H54 (cell line): ENCODE measurements around the gene MTHFR.

Source experiments
- DNase-seq: peaks from one replicate; pipeline ENCODE4 v3.0.0; 2011; ENCODE audit warnings: low spot score, mixed read lengths; ENCODE audit not compliant: insufficient read length
- FAIRE-seq: peaks from 3 replicates; lab custom pipeline; 2011; peaks lifted over from hg19 to GRCh38; lab: Jason Lieb, UNC
- POLR2A ChIP-seq: IDR thresholded peaks from 2 replicates; pipeline ENCODE4 v1.6.1; 2011; ENCODE audit warnings: low read depth, mild to moderate bottlenecking, low read length

Gene MTHFR

DNA sequence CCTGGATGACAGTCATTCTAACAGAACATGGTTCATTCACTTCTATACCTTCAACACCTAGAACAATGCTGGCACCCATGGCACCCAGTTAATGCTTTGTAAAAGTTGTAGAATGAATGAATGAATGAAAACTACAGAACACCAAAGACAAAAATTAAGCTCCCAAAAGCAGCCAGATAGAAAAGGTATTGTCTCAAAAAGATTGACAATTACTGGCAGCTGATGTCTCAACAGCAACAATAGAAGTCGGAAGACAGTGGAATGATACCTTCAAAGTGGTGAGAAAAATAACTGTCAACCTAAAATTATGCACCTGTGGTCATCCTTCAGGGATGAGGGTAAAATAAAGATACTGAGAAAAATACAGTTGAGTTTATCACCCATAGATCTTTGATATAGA is 48.7 kb downstream of the MTHFR start:
- no peak for TF ChIP-seq POLR2A
- no peak for FAIRE-seq
- DNase-seq, result no peak

DNA sequence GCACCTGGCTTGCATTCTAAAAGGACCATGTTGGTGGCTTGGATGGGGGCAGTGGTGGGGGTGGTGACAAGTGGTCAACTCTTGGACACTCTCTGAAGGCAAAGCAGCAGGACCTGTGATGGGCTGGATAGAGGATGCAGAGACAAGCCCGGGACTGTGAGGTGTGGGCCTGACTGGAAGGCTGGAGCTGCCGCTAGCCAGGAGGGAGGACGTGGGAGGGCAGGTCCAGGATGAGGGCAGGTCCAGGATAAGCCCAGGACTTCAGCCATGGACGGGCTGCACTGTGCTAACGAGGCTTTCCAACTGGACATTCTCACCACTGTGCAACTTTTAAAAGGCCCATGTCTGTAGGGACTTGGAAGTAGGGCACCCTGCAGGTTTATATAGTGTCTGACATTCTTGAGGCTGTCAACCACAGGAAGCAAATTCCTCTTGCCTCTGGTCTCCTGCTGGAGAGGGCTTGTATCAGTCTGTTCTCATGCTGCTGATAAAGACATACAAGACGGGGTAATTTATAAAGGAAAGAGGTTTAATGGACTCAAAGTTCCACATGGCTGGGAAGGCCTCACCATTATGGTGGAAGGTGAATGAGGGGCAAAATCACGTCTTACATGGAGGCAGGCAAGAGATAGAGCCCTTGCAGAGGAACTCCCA is 52.1 kb downstream of the MTHFR start:
- DNase-seq (no peak), FAIRE-seq (no peak)
- no peak for TF ChIP-seq POLR2A

DNA sequence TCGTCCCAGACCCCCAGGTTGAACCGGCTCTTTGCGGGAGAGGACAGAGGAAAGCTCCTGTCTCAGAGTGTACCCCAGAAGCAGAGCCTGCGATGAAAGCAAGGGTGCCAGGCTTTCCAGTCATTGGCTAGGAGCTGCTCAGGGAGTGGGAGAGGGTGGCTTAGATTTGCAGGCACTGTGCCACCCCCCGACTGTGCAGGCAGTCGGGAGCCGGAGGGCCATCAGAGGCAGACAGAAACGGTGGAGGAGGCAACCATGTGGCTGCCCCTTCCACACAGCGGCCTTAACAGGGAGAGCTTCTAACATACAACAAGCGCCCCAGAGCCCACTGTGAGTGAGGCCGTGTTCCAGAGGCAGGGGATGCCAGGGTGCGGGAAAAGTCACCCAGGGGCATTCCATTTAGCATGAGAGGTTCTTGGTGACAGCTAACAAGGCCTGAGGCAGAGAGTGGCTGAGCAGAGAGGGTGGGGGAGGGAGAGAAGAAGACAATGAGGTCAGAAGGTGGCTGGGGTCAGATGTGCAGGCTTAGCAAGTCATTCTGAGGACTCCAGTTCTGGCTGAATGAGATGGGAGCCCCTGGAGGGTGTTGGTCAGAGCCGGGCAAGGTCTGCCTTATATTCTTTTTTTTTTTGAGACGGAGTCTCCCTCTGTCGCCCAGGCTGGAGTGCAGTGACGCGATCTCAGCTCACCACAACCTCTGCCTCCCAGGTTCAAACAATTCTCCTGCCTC is 53.2 kb downstream of the MTHFR start:
- DNase-seq (no peak), FAIRE-seq (no peak)
- no peak for TF ChIP-seq POLR2A

DNA sequence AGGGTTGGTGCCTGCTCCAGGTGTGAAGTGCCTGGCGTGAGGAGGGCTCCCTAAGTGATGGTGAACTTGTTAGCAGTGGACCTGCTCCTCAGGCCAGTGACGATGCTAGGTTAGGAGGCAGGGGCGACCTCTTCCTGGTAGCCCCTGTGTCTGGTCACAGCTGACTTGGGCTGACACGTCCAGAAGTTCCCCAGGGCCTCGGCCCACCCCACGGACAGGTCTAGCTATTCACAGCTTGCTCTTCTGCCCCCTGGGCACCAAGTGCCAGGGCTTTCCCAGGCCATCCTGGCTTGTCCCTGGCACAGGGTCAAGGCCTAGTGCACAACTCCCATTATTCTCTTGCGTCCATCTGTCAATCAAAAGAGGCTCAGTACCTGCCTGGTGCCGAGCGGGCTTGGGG is 54.7 kb downstream of the MTHFR start:
- FAIRE-seq, result no peak

DNA sequence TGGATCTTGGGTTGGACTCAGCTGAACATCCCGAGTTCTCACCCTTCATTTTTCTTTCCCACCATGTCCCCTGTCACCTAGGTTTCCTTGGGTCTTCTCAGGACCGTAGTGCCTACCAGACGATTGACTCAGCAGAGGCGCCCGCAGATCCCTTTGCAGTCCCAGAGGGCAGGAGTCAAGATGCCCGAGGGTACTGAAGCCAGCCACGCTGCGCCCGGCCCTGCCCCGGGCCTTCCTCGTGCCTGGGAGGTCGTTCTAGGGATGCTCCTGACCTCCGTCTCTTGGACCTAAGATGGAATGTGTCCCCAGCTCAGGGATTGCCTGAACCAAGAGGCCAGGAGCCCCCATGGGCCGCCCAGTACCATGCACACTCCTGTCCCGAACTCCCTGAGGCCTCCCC is 55.8 kb downstream of the MTHFR start:
- FAIRE-seq, result no peak
- TF ChIP-seq POLR2A, result no peak
- no peak for DNase-seq

More for the DNA sequence above, 54.7 kb downstream of the MTHFR start:
- no peak for TF ChIP-seq POLR2A
- no peak for DNase-seq

DNA sequence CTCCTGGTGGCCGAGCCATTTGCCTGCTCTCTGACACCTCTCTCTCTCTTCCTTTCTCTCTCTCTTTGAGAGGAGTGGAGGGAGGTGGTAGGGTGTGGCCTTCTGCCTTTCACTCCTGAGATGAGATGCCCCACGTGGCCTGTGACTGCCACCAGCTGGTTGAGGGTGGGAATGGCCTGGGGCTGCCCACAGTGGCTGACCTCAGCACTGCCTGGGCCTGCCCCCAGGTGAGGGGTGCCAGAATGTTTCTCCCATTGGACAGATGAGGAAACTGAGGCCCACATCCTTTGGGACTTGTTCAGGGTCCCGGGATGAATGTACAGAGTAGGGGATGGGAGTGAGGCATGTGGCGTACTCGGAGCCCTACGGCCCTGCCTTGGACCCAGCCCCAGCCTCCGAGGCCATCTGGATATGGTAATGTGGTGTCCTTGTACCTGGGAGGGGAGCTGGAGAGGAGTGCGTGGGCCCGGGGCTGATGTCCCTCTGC is 56.5 kb downstream of the MTHFR start:
- peak; percentile 76 for DNase-seq
- no peak for FAIRE-seq
- no peak for TF ChIP-seq POLR2A

DNA sequence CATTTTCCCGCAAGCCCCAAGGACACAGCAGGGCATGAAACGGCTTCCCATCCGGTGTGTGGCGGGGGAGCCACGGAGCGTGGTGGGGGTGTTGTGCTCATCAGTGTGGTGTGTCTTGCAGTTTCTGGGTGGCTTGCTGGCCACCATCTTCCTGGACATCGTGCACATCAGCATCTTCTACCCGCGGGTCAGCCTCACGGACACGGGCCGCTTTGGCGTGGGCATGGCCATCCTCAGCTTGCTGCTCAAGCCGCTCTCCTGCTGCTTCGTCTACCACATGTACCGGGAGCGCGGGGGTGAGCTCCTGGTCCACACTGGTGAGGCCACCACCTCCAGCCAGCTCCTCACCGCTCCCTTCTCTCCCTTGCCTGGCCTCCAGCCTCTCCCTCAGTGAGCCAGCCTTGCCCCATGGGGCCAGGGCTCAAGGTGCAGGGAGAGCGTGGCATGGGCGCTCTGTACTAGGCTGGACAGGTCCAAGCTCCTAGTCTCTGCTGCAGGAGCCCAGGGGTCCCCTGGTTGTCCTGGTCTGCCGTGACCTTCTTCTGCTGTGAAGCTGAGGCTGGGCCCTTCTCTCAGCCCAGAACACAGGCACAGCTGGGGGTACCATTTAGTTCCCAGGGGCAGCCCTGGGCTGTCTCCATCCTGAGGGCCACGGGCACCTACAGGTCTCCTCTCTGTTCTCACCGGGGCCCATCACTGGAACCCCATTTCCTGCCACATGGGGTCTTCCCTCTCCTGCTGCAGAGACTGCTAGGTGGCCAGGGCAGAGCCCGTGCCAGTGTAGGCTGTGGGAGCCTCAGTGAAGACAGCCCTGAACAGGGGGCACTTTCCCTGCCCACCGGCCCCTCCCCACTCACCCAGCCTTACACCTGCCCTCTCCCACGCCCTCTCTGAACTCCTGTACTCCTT is 57.2 kb downstream of the MTHFR start:
- DNase-seq, result no peak
- FAIRE-seq, result no peak
- no peak for TF ChIP-seq POLR2A

DNA sequence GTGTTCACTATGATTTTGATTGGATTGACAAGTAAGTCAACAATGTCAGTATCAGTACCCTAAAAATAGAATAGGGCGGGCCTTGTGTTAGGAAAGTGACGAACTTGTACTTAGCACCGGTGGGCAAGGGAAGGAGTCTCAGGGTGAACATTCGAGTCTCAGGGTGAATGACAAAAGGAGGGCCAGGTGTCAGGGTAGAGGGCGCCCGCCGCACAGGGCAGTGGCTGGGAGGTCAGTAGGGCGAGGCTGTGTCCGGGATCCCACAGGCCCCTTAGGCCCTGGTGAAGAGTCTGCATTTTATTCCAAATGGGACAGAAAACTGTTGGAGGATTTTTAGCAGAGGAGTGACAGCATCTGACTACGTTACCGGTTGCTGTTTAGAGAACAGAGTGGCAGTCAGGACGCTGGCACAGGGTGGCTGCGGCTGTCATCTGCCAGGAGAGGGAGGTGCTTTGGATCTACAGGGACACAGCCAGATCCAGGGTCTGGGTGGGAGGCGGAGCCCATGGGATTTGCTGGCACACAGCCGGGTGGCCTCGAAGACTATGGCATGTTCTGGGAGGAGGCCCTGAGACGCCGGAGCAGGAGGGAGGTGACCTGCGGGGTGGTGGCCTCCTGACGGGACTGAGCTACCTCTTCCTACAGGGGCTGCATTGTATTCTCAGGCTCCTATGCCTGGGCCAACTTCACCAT is 58.8 kb downstream of the MTHFR start:
- FAIRE-seq (no peak), DNase-seq (no peak)
- TF ChIP-seq POLR2A, result no peak

DNA sequence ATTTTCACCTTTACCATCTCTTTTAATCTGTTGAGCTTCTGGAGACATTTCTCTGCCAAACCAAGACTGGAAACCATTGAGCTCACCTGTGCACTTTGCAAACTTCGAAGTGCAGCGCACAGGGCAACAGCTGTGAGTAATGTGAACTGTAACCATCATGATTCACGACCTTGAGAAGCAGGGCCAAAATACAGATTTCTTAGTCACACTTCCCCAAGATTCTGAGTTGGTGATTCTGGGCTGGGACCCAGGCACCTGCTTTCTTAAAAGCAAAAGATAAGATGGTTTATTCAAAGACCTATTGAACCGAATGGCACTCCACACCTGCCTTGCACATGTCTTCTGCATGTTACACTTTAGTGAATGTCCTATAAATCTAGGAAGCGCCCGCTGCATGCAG is 59.7 kb downstream of the MTHFR start:
- DNase-seq (no peak), FAIRE-seq (peak; percentile 11)
- no peak for TF ChIP-seq POLR2A

DNA sequence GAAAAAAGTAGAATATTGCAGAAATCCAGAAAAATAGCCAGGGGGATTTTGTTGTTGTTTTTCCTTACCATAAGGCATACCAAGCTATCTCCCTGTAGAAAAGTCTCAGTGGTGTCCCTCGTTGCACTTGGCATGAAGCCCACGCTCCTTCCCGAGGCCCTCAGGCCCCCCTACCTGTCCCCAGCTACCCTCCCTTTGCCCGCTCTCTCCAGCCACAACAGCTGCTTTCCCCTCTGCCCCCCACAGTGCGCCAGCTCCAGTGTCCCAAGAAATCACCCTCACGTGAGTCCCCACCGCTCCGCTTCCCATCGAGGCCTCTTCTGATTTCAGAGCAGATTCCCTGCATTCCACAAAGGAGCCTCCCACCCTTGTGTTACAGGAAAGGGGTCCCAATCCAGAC is 61.5 kb downstream of the MTHFR start:
- FAIRE-seq (no peak), DNase-seq (no peak)

DNA sequence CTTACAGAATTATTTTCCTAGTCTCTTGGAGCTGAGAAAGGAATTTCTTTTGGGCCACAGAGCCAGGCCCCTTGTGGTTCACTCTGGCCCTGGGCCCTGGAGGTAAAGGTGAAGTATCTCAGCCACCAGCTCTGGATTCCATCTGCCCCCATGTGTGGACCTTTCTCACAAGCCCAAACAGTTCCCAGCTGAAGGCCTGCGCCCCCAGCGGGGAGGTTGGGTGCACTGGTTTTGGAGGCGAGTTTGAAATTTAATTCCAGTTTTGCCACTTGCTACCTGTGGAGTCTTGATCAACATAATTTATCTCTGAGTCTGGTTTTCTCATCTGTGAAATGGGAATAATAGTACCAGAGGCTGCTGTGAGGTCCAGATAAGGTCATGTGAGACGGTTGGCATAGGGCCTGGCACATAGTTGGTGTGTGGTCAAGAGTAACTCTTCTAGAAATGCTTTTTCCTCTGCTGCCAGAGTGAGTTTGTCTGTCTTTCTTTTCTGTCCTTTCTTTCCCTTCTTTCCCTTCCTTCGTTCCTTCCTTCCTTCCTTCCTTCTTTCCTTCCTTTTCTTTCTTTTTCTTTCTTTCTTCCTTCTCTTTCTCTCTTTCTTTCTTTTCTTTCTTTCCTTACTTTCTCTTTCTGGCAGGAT is 63.7 kb downstream of the MTHFR start:
- no peak for DNase-seq
- no peak for TF ChIP-seq POLR2A
- no peak for FAIRE-seq

More for the DNA sequence above, 61.5 kb downstream of the MTHFR start:
- no peak for TF ChIP-seq POLR2A

DNA sequence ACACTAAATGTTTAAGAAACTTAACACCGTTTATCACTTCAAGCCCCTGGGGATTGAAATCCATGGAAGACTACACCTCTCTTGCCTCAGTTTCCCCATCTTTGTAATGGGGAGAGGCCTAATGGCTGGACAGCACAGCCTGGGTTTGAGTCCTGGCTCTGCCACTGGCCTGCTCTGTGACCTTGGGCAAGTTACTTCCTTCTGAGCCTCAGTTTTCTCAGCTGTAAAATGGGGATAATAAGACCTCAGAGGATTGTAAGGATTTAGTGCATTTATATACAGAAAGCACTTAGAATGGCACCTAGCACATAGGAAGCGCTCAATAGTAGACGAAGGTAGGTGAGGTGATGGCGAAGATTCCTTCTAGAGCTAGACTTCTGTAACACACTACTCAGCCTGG is 64.3 kb downstream of the MTHFR start:
- DNase-seq (no peak), FAIRE-seq (no peak)
- no peak for TF ChIP-seq POLR2A
